Spleen (tissue), 11 donors: ENCODE measurements around the gene CNTF. TPM values are rescaled to one million over a fixed set of nuclear protein-coding genes. Genes with fewer than 3 reads are reported as not detected.

Experiments used
- DNase-seq: peaks from one replicate; pipeline ENCODE4 v3.0.0-alpha.2; 2020
- H3K27ac ChIP-seq, 8 donors: fragments of 200-600 bp; sonication (generic) in 7 of 8; 1 replicate in 4 of 8; 2 replicates in 4 of 8; pipeline versions ENCODE4 v1.5.0 to v1.8.0; 2016 to 2021; ENCODE audit warnings: inconsistent platforms in 4 of 8, mild to moderate bottlenecking in 4 of 8, moderate library complexity in 1 of 8
- H3K27me3 ChIP-seq, 7 donors: fragments of 200-600 bp; sonication (generic) in 6 of 7; replicated peaks in 1 of 7; 1 replicate in 4 of 7; 2 replicates in 3 of 7; pipeline versions ENCODE4 v1.5.0 to v1.8.0; 2016 to 2021; ENCODE audit warnings: inconsistent platforms in 3 of 7, mild to moderate bottlenecking in 1 of 7
- H3K36me3 ChIP-seq, 6 donors: fragments of 200-600 bp; sonication (generic) in 5 of 6; 1 replicate in 4 of 6; 2 replicates in 2 of 6; pipeline versions ENCODE4 v1.5.0 to v1.8.0; 2016 to 2021; ENCODE audit warnings: inconsistent platforms in 2 of 6
- H3K4me1 ChIP-seq, 6 donors: fragments of 200-600 bp; sonication (generic) in 5 of 6; 1 replicate in 3 of 6; 2 replicates in 3 of 6; pipeline versions ENCODE4 v1.5.0 to v1.8.0; 2016 to 2021; ENCODE audit warnings: inconsistent platforms in 3 of 6
- H3K4me3 ChIP-seq, 8 donors: fragments of 200-600 bp; sonication (generic) in 7 of 8; 1 replicate in 4 of 8; 2 replicates in 4 of 8; pipeline versions ENCODE4 v1.5.0 to v1.8.0; 2016 to 2021; ENCODE audit warnings: inconsistent platforms in 4 of 8, mild to moderate bottlenecking in 4 of 8, moderate library complexity in 2 of 8
- H3K9me3 ChIP-seq, 8 donors: fragments of 200-600 bp; sonication (generic) in 7 of 8; 1 replicate in 4 of 8; 2 replicates in 4 of 8; pipeline versions ENCODE4 v1.5.0 to v1.8.0; 2016 to 2021; ENCODE audit warnings: inconsistent platforms in 4 of 8
- POLR2A ChIP-seq, 3 donors: fragments of 450-650 bp; IDR thresholded peaks; one replicate each; pipeline ENCODE4 v1.5.1; 2017; ENCODE audit warnings: antibody characterized with exemption in 3 of 3, mild to moderate bottlenecking in 1 of 3
- POLR2AphosphoS5 ChIP-seq, 3 donors: sonication (generic); formaldehyde crosslinking; IDR thresholded peaks; one replicate each; pipeline ENCODE4 v1.5.1; 2017; ENCODE audit warnings: antibody characterized with exemption in 3 of 3
- WGBS, 5 donors: extraction: QIAGEN DNeasy Blood & Tissue Kit in 3 of 5; methylation state at CpG; one replicate each; pipeline versions ENCODE4 v1.1.5 to v1.1.7; 2013 to 2018; 5-methylcytosine and 5-hydroxymethylcytosine counted together
- intact Hi-C: fragments of 100-400 bp; cut with DNase I; formaldehyde crosslinking; loops from one replicate; pipeline ENCODE4 v1.15.0; 2023; ENCODE audit warnings: low total_unique reads
- polyA plus RNA-seq, 3 donors: library from polyadenylated mRNA; stranded (reverse); fragments of 200-250 nt; gene quantifications; one replicate each; pipeline ENCODE4 v1.2.1, GENCODE V29; 2013
- total RNA-seq, 7 donors: library from RNA; depleted of rRNA in 3 of 7; stranded (reverse); fragments of >200 nt in 3 of 7; fragmentation: NEBNext Ultra II Directional in 4 of 7; extraction: Animal tissue kit (Norgen Biotek cat#: 25700) in 4 of 7; gene quantifications; one replicate each; pipeline versions ENCODE4 v1.1.0 to v1.2.1, GENCODE V29; 2016 to 2021
- TF ChIP-seq, protein P1 (sequence below), 11 experiments: fragments of 200-600 bp in 7 of 11; fragments of 450-650 bp in 4 of 11; sonication (generic) in 4 of 11; IDR thresholded peaks in 8 of 11; conservative IDR thresholded peaks in 3 of 11; 1 replicate in 7 of 11; 2 replicates in 4 of 11; pipeline versions ENCODE4 v1.4.0 to v1.8.0; 2016 to 2021; ENCODE audit warnings: antibody characterized with exemption in 11 of 11, inconsistent platforms in 4 of 11, mild to moderate bottlenecking in 1 of 11
- donor health status: healthy with polysubstance abuse.
- donor health status: DM: no; HTN: no; CAD: no; lungs with moderate emphysema.
- donor health status: DM: no; HTN: no; CAD: no.
- donor health status: Bipolar disorder and iron deficiency.
- donor health status: healthy.
- donor health status: DM: no; HTN: no; CAD: no.
- donor health status: DM: yes; HTN: yes; CAD: no.

The CNTF gene
- total and polyA plus RNA-seq, 10 donors = 0.09 to 3.7 (median 1.4) TPM

DNA sequence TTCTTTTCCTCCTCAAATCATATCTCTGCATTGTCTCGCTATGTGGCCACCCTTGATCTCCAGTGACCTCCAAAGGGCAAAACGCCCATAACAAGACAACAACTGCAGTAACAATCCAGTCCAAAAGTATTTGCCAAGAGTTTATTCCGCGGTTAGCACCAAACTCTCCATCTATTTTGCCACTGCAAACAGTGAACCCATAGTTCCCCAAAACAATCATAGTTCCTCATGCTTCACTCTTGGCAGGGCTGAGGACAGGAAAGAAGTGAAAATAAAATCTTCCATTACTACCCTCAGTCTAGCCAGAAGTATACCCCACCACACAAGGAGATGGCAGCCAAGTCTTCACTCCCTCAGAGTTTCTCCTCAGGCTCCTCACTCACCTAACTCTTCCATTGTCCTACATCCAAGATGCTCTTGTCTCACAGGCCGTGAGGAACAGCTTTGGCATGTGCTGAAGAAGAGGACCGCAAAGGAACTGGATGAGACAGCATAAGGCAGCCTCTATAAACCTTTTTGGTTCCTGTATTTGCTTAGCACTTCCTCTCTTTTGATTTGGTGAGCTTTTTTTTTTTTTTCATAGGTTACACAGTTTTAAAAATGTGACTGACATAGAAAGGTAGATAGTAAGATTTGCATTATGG, 47.0 kb upstream of the CNTF start, which contains the start of gene LPXN:
Gene LPXN, minus strand, starts transcription at position 480 of the 644 bp plus-strand sequence. Its CDS starts 84 bp downstream, at position 396.
- Histone ChIP-seq H3K36me3 (peaks cover 0 to 9% (median 1%) of the 10 kb centered on the region in 6 donors), H3K4me1 (peaks cover 16 to 80% (median 65%) of the 10 kb centered on the region in 6 donors), H3K9me3 (no peaks in the 10 kb centered on the region), H3K4me3 (peak within 1 kb of the TSS; percentile 29 to 99 (median 44)), H3K27me3 (no peaks in the 10 kb centered on the region), H3K27ac (peak within 1 kb of the TSS; percentile 98 to 100 (median 100))
- intact Hi-C loops = no loop called here
- no peak for DNase-seq
- 20 to 37% (median 29%) methylated on average over 6 of the region's 6 CpGs for WGBS, 5 donors
- TF ChIP-seq POLR2A (IDR thresholded peaks at IDR 0.05) (peak in 2 of 3 donors; percentile 21 to 80), POLR2AphosphoS5 (IDR thresholded peaks at IDR 0.05) (peak in 1 of 3 donors; percentile 97)
- TF ChIP-seq, protein P1, sequence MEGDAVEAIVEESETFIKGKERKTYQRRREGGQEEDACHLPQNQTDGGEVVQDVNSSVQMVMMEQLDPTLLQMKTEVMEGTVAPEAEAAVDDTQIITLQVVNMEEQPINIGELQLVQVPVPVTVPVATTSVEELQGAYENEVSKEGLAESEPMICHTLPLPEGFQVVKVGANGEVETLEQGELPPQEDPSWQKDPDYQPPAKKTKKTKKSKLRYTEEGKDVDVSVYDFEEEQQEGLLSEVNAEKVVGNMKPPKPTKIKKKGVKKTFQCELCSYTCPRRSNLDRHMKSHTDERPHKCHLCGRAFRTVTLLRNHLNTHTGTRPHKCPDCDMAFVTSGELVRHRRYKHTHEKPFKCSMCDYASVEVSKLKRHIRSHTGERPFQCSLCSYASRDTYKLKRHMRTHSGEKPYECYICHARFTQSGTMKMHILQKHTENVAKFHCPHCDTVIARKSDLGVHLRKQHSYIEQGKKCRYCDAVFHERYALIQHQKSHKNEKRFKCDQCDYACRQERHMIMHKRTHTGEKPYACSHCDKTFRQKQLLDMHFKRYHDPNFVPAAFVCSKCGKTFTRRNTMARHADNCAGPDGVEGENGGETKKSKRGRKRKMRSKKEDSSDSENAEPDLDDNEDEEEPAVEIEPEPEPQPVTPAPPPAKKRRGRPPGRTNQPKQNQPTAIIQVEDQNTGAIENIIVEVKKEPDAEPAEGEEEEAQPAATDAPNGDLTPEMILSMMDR (IDR thresholded peaks at IDR 0.05 in 8 of 11, conservative IDR thresholded peaks at IDR 0.05 in 3 of 11) = no peak

DNA sequence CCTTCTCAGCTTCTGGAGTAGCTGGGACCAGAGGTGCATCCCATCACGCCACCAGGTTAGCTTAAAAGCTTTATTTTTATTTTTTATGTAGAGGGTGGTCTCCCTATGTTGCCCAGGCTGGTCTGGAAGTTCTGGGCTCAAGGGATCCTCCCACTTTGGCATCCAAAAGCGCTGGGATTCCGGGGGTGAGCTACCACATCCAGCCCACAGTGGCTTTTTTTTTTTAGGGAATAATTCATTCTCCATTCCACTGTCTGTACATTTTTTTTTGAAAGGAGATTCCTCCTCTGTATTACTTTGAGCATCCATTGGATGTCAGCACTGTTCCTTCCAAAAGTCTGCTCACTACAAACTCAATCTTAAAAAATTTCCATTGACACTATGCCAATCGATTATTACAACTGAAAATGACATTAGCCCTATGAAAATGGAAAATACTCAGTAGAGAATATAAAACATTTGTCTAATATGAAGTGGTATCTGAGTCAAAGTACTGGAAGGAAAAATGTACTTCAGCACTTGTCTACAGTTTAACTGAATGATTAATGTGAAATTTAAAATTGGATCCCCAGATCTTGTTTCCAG, 45.5 kb upstream of the CNTF start:
- 28 to 37% (median 30%) methylated on average over 4 of the region's 4 CpGs for WGBS, 5 donors
- Histone ChIP-seq H3K27ac (peak overlapping the region; percentile 98 to 100 (median 100)), H3K4me3 (peak overlapping the region; percentile 81 to 99 (median 94)), H3K36me3 (peaks cover 0 to 8% (median 0%) of the 10 kb centered on the region in 6 donors), H3K9me3 (no peaks in the 10 kb centered on the region), H3K27me3 (no peaks in the 10 kb centered on the region), H3K4me1 (peaks cover 31 to 80% (median 75%) of the 10 kb centered on the region in 6 donors)
- no peak for DNase-seq
- intact Hi-C loops = no loop called here
- TF ChIP-seq, protein P1 (IDR thresholded peaks at IDR 0.05 in 8 of 11, conservative IDR thresholded peaks at IDR 0.05 in 3 of 11) = peak in 1 of 11 experiments; percentile 13
- TF ChIP-seq POLR2AphosphoS5 (IDR thresholded peaks at IDR 0.05) = no peak

DNA sequence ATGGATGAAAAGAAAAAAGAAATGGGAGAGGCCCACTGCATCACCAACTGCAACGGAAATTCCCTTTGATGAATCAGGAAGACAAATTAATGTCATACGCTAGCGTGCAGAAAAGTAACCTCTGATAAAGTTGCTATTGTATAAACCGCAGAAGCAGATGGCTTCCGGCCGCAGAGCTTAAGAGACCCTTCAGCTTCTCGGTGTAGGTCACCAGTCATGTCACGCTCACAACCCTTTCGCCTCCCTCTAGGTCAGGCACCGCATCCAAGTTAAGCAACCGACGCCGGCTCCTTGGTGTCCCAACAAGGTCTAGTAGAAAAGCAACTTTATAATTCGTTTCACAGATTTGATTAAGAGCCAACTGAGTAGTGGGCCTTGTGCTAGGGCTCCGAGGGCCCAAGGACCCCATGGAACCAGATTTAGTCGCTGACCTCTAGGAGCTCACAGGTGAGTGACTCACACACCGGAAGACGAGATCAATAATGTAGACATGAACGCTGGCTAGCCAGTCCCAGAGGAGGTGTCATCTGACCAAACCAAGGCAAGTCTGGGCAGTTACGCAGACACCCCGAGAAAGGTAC, 44.8 kb upstream of the CNTF start:
- H3K27me3 ChIP-seq = no peaks in the 10 kb centered on the region
- TF ChIP-seq POLR2A (IDR thresholded peaks at IDR 0.05) = peak in 1 of 3 donors; percentile 75
- peak in 1 of 3 donors; percentile 92 for TF ChIP-seq POLR2AphosphoS5 (IDR thresholded peaks at IDR 0.05)
- TF ChIP-seq, protein P1 (IDR thresholded peaks at IDR 0.05 in 8 of 11, conservative IDR thresholded peaks at IDR 0.05 in 3 of 11) = no peak
- 0 to 1% (median 0%) methylated on average over 21 of the region's 21 CpGs for WGBS, 5 donors
- peak overlapping the region; percentile 81 to 99 (median 94) for H3K4me3 ChIP-seq
- DNase-seq = peak; percentile 91
- H3K36me3 ChIP-seq = peaks cover 0 to 8% (median 0%) of the 10 kb centered on the region in 6 donors
- H3K27ac ChIP-seq = peak overlapping the region; percentile 98 to 100 (median 100)
- no peaks in the 10 kb centered on the region for H3K9me3 ChIP-seq
- intact Hi-C loops = no loop called here
- H3K4me1 ChIP-seq = peaks cover 35 to 80% (median 76%) of the 10 kb centered on the region in 6 donors
